Measurements from ENCODE around the gene SERINC1. TPM values are rescaled to one million over a fixed set of nuclear protein-coding genes. Genes with fewer than 3 reads are reported as not detected.
A peak's percentile ranks its signal among the peaks of the same experiment; 100 is the strongest.
"Not testable (repeated sequence)": the region's sequence is repeated elsewhere in the genome, so short reads cannot be mapped to it uniquely, and the experiment has no call there.

Gene SERINC1
- total RNA-seq (100 to 1,000 TPM; 125 to 186 (median 156) TPM), polyA plus RNA-seq (100 to 1,000 TPM; 165 to 207 TPM)
- long read RNA-seq, donor 1, transcript SERINC1-201 (10 exons, 3,137 nt) = major isoform, 117 of 222 reads
- long read RNA-seq, donor 1, partial matches to known transcripts = 97 of 222 reads
- long read RNA-seq, donor 1, other reads (novel, unspliced or antisense) = 8 of 222 reads
- long read RNA-seq, donor 2, transcript SERINC1-201 (10 exons, 3,137 nt) = major isoform, 34 of 44 reads
- long read RNA-seq, donor 2, partial matches to known transcripts = 10 of 44 reads
- long read RNA-seq, donor 2, other reads (novel, unspliced or antisense) = 0 of 44 reads
- long read RNA-seq, donor 3, transcript SERINC1-201 (10 exons, 3,137 nt) = major isoform, 250 of 277 reads
- long read RNA-seq, donor 3, partial matches to known transcripts = 22 of 277 reads
- long read RNA-seq, donor 3, other reads (novel, unspliced or antisense) = 5 of 277 reads

GRCh38 chr6:122471107-122472021, at the start of gene SERINC1:
Gene SERINC1 (minus strand): TSS chr6:122471807. CDS start chr6:122471737, 70 bp downstream.
- Histone ChIP-seq H3K9me3 (no peaks in the 10 kb centered on the region), H3K27ac (peak within 1 kb of the TSS; percentile 83 to 87), H3K36me3 (no peaks in the 10 kb centered on the region), H3K27me3 (no peaks in the 10 kb centered on the region), H3K4me3 (peak within 1 kb of the TSS; percentile 93), H3K4me1 (ENCODE audit: insufficient read depth) (peaks cover 10% of the 10 kb centered on the region)
- 0 to 1% (median 0%) methylated on average over 49 of the region's 49 CpGs for WGBS, 3 donors
- DNase-seq = peak; percentile 93 to 96 (median 94)
- peak; percentile 90 for TF ChIP-seq POLR2A (IDR thresholded peaks at IDR 0.05)
- TF ChIP-seq EP300 (IDR thresholded peaks at IDR 0.05) = no peak
- TF ChIP-seq CTCF (IDR thresholded peaks at IDR 0.05) = no peak
- intact Hi-C loops (cut with DNase I) = no loop called here

DNA sequence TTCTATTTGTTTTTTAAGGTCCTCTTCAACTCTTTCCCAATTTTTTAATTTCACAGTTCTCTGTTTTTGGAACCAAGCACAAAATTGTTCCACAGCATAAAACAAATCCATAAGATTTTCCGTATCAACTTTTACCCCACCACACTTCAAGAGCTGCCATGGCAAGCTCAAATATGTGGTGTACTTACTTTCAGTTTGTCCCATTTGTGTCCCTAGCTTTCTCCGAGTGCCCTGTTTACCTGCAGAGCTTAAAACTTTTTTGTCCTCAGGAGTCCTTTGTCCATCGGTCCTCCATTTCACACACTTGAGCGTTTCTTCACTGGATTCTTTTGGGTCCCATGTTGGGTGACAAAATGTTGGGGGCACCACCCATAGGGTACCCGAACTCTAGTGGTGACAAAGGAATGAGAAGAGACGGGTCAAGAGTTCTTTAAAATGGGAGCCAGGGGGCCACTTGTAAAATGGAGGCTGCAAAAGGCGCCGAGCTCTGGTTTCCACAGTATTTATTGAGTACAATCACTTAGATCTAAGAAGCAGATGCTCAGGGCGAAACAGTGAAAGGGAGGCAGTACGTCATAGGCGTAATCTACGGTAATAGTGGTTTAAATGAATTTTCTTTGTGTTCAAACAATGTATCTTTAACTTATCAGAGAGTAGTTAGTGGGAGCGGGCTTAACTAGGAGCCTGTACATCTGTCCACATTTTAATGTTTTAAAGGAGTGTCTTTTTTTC, 39.8 kb upstream of the SERINC1 start:
- WGBS, 3 donors = 58 to 76% (median 67%) methylated on average over 13 of the region's 13 CpGs
- Histone ChIP-seq H3K4me3 (no peak overlapping the region), H3K36me3 (no peaks in the 10 kb centered on the region), H3K4me1 (ENCODE audit: insufficient read depth) (no peaks in the 10 kb centered on the region), H3K9me3 (no peaks in the 10 kb centered on the region), H3K27me3 (no peaks in the 10 kb centered on the region), H3K27ac (no peak overlapping the region)
- TF ChIP-seq CTCF (IDR thresholded peaks at IDR 0.05) (no peak), POLR2A (IDR thresholded peaks at IDR 0.05) (no peak), EP300 (IDR thresholded peaks at IDR 0.05) (no peak)
- no peak for DNase-seq
- intact Hi-C loops (cut with DNase I) = no loop called here

GRCh38 chr6:122505170-122505569, 33.6 kb upstream of the SERINC1 start:
- 74 to 79% (median 75%) methylated on average over 3 of the region's 3 CpGs for WGBS, 3 donors
- H3K27ac ChIP-seq; H3K36me3 ChIP-seq; DNase-seq; H3K4me1 ChIP-seq (ENCODE audit: insufficient read depth); H3K9me3 ChIP-seq; H3K27me3 ChIP-seq; H3K4me3 ChIP-seq; intact Hi-C loops (cut with DNase I): not testable (repeated sequence)

- Histone ChIP-seq H3K4me3 (no peak overlapping the region), H3K36me3 (no peaks in the 10 kb centered on the region), H3K27ac (no peak overlapping the region), H3K4me1 (ENCODE audit: insufficient read depth) (no peaks in the 10 kb centered on the region), H3K9me3 (no peaks in the 10 kb centered on the region), H3K27me3 (no peaks in the 10 kb centered on the region)
- no peak for DNase-seq
- intact Hi-C loops (cut with DNase I) = no loop called here
- TF ChIP-seq EP300 (IDR thresholded peaks at IDR 0.05) (no peak), POLR2A (IDR thresholded peaks at IDR 0.05) (no peak)
- WGBS, 3 donors = 90 to 92% (median 91%) methylated on average over 4 of the region's 4 CpGs
Measured at GRCh38 chr6:122501475-122501874, 29.9 kb upstream of the SERINC1 start.

DNA sequence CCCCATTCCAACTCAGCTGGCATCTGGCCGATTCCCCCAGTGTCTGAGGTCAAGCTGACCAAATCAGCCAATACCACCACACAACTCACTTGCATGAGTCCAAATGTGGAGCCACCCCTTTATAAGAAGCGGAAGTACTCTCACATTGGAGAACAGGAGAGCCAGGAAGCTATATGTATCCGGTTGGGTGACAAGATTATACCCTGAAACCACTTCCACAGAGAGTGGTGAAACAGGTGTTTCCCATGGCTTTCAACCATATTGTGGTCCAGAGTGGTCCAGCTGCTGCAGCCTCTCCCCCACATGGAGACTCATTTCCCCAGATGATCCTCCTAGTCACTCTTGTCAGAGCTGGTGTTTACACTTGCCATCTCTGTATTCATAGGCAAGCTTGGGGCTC, 24.0 kb upstream of the SERINC1 start:
- DNase-seq = no peak
- Histone ChIP-seq H3K9me3 (no peaks in the 10 kb centered on the region), H3K4me3 (no peak overlapping the region), H3K36me3 (no peaks in the 10 kb centered on the region), H3K27me3 (no peaks in the 10 kb centered on the region), H3K27ac (no peak overlapping the region), H3K4me1 (ENCODE audit: insufficient read depth) (no peaks in the 10 kb centered on the region)
- intact Hi-C loops (cut with DNase I) = loop anchor here in 2 of 4 donors (10.0 kb wide), 2 partner anchors 111 to 1611 kb away; no protein-coding TSS in a partner anchor
- 79 to 89% (median 84%) methylated on average over 3 of the region's 3 CpGs for WGBS, 3 donors
- TF ChIP-seq CTCF (IDR thresholded peaks at IDR 0.05) (no peak), EP300 (IDR thresholded peaks at IDR 0.05) (no peak), POLR2A (IDR thresholded peaks at IDR 0.05) (no peak)

Data from ovary (tissue), 10 donors.